MM.1S (cell line): ENCODE data around the gene SUFU.

Source experiments
- CTCF ChIP-seq: fragments of 300-600 bp; sonication (generic); IDR thresholded peaks from 2 replicates; pipeline ENCODE4 v1.5.1; 2016; ENCODE audit warnings: antibody characterized with exemption, low read length, mixed read lengths
- EZH2 ChIP-seq: fragments of 300-600 bp; sonication (generic); optimal IDR thresholded peaks from 2 replicates; pipeline ENCODE3; 2017; ENCODE audit warnings: low read depth, mild to moderate bottlenecking, antibody characterized with exemption, low read length, mixed read lengths

GRCh38 chr10:102641402-102641801, 137.6 kb downstream of the SUFU start:
- TF ChIP-seq EZH2 (no peak), CTCF (no peak)
